C1 segment of cervical spinal cord (tissue), 14 donors: ENCODE data around the gene RANBP9.

Experiments used
- DNase-seq, 14 donors: peaks; one replicate each; lab custom pipeline; 2025; lab: John Stamatoyannopoulos, UW

Gene RANBP9

GRCh38 chr6:13604135-13604534 lies 107.5 kb downstream of the RANBP9 start:
- DNase-seq, result no peak

DNA sequence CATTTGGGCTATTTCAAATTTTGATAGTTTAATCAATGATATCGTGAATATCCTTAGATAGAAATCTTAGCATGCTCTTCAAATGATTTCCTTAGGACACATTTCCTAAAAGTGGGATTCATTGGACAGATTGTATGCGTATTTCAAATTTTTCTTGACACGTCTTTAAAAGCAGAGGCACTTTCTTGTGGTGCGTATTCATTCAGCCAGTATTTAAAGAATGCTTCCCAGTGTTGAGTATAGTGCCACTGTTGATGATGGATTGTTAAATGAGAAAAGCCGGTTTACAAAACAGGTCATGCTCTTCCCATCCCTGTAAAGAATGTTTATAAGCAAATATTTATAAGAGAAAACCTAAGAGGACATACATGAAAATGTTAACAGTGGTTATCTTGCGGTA lies 111.6 kb downstream of the RANBP9 start:
- no peak for DNase-seq

DNA sequence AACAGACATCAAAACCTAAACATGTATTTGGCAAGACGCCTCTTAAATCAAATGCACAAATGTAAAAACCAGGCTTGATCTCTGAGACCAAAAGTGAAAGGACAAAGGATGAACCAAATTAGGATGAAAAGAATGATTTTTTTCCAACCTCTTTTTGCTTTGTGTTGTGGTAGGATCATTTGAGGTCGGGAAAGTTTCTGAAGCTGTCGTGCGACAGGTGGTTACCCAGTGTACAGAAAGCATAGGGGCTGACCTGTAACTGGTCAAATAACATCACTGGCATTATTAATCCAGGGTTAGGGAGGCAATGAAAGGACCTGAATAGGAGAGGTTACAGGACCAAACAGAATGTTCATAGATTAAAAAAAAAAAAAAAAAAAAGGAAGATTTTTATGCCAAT lies 114.6 kb downstream of the RANBP9 start:
- DNase-seq, result no peak

- no peak for DNase-seq
Observed at GRCh38 chr6:13593720-13594119, 117.9 kb downstream of the RANBP9 start.

DNA sequence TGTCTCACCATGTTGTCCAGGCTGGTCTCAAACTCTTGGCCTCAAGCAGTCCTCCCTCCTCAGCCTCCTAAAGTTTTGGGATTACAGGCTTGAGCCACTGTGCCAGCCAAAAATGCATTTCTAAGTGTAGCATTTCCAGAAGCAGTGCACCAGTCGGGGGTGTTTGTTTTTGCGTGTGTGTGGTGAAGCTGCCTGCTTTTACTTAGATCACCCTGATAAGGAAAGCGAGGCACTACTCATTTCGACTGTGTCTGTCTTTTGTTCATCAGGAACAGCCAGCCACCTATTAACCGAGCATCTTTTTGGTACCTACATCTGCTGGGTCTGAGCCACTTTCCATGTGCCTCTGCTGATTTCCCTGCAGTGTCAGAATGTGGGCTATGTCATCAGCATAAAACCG lies 118.5 kb downstream of the RANBP9 start:
- DNase-seq, result no peak

- DNase-seq, result no peak
Observed at GRCh38 chr6:13591205-13591921, 120.3 kb downstream of the RANBP9 start.

DNA sequence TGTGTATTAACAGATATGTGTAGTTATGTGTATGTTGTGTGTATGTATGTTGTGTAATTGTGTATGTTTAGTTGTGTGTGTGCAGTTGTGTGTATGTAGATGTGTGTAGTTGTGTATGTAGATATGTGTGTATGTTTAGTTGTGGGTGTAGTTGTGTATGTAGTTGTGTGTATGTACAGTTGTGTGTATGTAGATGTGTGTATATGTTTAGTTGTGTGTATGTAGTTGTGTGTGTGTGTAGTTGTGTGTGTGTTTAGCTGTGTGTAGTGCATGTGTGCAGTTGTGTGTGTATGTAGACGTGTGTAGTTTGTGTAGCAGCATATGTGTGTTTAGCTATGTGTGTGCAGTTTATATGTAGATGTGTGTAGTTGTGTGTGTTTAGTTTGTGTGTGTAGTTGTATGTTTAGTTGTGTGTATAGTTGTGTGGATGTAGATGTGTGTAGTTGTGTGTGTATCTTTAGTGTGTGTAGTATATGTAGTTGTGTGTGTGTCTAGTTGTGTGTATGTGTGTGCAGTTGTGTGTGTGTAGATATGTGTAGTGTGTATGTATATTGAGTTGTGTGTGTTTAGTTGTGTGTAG lies 121.0 kb downstream of the RANBP9 start:
- no peak for DNase-seq

DNA sequence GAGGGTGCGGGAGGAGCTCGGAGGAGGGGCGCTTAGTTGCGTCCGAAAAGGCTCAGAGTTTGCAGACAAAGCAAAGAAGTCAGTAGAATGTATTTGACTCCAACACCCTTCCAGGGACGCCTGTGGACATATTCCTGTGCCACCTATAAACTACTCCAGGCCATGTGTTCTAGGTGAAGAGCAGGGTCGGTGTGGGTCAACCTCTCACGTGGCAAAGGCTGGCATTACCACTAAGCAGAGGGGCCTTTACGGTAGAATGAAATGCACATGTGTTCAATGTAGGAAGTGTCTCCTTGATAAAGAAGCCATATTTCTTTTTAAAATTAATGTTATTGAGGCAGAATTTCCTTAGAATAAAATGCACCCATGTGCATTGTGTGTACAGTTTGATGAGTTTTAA lies 121.8 kb downstream of the RANBP9 start:
- no peak for DNase-seq

- no peak for DNase-seq
Observed at GRCh38 chr6:13586603-13587542, 124.8 kb downstream of the RANBP9 start.

DNA sequence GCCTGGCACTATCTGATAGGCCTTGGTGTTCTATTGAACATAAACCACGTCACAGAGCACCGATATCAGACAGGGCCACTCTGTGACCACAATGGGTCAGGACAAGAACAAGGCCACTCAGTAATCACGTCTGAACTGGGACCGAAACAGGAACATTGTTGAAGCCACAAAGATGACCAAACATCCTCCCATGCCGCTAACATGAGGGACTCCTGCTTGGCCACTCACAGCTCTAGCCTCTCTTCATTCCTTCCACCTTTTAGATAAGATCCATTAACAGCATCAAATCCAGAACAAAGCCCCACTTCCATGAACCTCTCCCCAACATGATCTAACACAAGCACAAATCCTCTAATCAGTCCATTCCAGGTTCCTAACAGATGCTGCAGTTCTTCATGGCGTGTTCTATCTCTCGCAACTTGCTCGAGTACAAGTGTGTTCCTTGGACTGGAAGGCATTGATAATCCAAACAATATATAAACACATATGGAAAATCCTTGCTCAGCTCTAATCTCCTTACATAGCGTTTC lies 129.9 kb downstream of the RANBP9 start:
- peak in 2 of 14 donors; percentile 12 to 17 for DNase-seq

DNA sequence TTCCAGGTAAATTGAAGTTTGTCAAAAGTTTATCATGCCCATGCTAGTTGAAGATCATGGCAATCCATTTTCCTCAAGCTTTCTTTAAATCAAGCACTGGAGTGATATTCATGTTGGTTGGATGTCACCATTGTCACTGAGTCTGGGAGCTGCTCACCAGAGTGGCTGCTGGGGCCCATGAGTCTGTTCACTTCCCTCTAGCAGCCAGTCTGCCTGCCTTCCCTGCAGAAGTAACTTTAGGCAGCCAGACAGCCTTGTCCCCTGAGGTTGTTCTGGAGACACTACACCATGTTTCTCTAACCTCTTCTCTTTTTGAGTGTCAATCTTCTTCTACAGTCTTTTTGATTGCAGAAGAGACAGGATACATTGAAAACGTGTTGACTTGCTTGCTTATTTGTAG lies 131.7 kb downstream of the RANBP9 start:
- DNase-seq, result no peak

DNA sequence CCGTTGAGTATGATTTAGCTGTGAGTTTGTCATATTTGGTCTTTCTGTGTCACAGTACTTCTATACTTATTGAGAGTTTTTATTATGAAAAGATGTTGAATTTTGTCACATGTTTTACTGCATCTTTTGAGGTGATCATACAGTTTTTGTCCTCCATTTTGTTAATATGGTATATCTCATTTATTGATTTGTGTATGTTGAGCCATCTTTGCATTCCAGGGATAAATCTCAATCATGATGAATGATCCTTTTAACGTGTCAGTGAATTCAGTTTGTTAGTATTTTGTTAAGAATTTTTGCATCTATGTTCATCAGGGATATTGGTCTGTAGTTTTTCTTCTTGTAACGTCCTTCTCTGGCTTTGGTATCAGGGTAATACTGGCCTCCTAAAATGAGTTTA lies 133.7 kb downstream of the RANBP9 start:
- no peak for DNase-seq

- DNase-seq, result no peak
Observed at GRCh38 chr6:13576017-13576416, 135.6 kb downstream of the RANBP9 start.

GRCh38 chr6:13575377-13575775 lies 136.3 kb downstream of the RANBP9 start:
- no peak for DNase-seq

GRCh38 chr6:13574571-13575376 lies 136.9 kb downstream of the RANBP9 start, which contains the start of gene SIRT5:
SIRT5 (plus strand) TSS chr6:13574601; CDS start chr6:13584111, 9,510 bp downstream.
- DNase-seq, result peak in 13 of 14 donors; percentile 44 to 86 (median 74)

- peak in 13 of 14 donors; percentile 51 to 91 (median 87) for DNase-seq
Observed at GRCh38 chr6:13574149-13574570, 137.5 kb downstream of the RANBP9 start.

DNA sequence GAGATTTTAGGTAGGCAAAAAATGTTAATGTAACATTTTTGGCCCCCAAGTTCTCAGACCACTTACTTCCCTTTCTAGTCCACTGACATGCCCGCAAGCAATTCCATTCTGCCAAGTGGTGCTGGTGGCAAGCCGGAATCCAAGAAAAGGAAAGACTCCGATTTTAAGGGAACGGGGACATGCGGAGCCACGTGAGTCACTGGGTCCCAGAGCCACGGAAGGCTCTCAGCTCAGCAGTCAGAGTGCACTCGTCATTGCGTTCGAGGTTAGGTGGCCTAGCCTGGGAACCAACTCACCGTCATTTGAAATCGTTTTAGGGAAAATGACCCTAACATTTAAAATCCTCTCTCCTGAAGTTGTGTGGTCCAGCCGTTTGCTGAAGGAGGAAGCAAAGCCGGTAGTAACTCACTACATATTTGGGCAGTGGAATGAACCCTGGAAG lies 137.9 kb downstream of the RANBP9 start:
- peak in 9 of 14 donors; percentile 24 to 63 (median 47) for DNase-seq

- no peak for DNase-seq
Observed at GRCh38 chr6:13572951-13573654, 138.5 kb downstream of the RANBP9 start.

- no peak for DNase-seq
Observed at GRCh38 chr6:13572240-13572639, 139.4 kb downstream of the RANBP9 start.
